ENCODE results near the gene DLGAP1.

DLGAP1 gene

GRCh38 chr18:3599861-3600260, 855.2 kb downstream of the DLGAP1 start:
- no peak for DNase-seq (ENCODE audit: low read depth in 1 of 2, low spot score in 1 of 2)
- no peak for TF ChIP-seq JUND (IDR thresholded peaks at IDR 0.05; ENCODE audit: low read depth)
- in situ Hi-C loops (cut with HindIII; ENCODE audit: low pct_unique_long_range_greater_than_20kb, low sequenced_read_pairs) = no loop called here

GRCh38 chr18:3599195-3599594, 855.9 kb downstream of the DLGAP1 start:
- in situ Hi-C loops (cut with HindIII; ENCODE audit: low pct_unique_long_range_greater_than_20kb, low sequenced_read_pairs) = no loop called here
- no peak for DNase-seq (ENCODE audit: low read depth in 1 of 2, low spot score in 1 of 2)
- TF ChIP-seq JUND (IDR thresholded peaks at IDR 0.05; ENCODE audit: low read depth) = no peak

GRCh38 chr18:3598581-3598980, 856.5 kb downstream of the DLGAP1 start:
- TF ChIP-seq JUND (IDR thresholded peaks at IDR 0.05; ENCODE audit: low read depth) = no peak
- DNase-seq (ENCODE audit: low read depth in 1 of 2, low spot score in 1 of 2) = no peak
- in situ Hi-C loops (cut with HindIII; ENCODE audit: low pct_unique_long_range_greater_than_20kb, low sequenced_read_pairs) = no loop called here

- TF ChIP-seq JUND (IDR thresholded peaks at IDR 0.05; ENCODE audit: low read depth) = no peak
- no peak for DNase-seq (ENCODE audit: low read depth in 1 of 2, low spot score in 1 of 2)
- in situ Hi-C loops (cut with HindIII; ENCODE audit: low pct_unique_long_range_greater_than_20kb, low sequenced_read_pairs) = no loop called here
Measured at GRCh38 chr18:3597409-3598357, 857.4 kb downstream of the DLGAP1 start.

- TF ChIP-seq JUND (IDR thresholded peaks at IDR 0.05; ENCODE audit: low read depth) = no peak
- in situ Hi-C loops (cut with HindIII; ENCODE audit: low pct_unique_long_range_greater_than_20kb, low sequenced_read_pairs) = no loop called here
Measured at GRCh38 chr18:3596637-3597384, 858.3 kb downstream of the DLGAP1 start.

GRCh38 chr18:3596324-3596636, 858.8 kb downstream of the DLGAP1 start:
- no peak for DNase-seq (ENCODE audit: low read depth in 1 of 2, low spot score in 1 of 2)
- in situ Hi-C loops (cut with HindIII; ENCODE audit: low pct_unique_long_range_greater_than_20kb, low sequenced_read_pairs) = no loop called here
- TF ChIP-seq JUND (IDR thresholded peaks at IDR 0.05; ENCODE audit: low read depth) = no peak

More at GRCh38 chr18:3596637-3597384, 858.3 kb downstream of the DLGAP1 start:
- DNase-seq (ENCODE audit: low read depth in 1 of 2, low spot score in 1 of 2) = no peak

- in situ Hi-C loops (cut with HindIII; ENCODE audit: low pct_unique_long_range_greater_than_20kb, low sequenced_read_pairs) = no loop called here
- TF ChIP-seq JUND (IDR thresholded peaks at IDR 0.05; ENCODE audit: low read depth) = no peak
- peak in 1 of 2 experiments; percentile 64 for DNase-seq (ENCODE audit: low read depth in 1 of 2, low spot score in 1 of 2)
Measured at GRCh38 chr18:3595369-3596273, 859.5 kb downstream of the DLGAP1 start.

GRCh38 chr18:3594760-3595368, 860.2 kb downstream of the DLGAP1 start:
- in situ Hi-C loops (cut with HindIII; ENCODE audit: low pct_unique_long_range_greater_than_20kb, low sequenced_read_pairs) = no loop called here
- TF ChIP-seq JUND (IDR thresholded peaks at IDR 0.05; ENCODE audit: low read depth) = no peak
- no peak for DNase-seq (ENCODE audit: low read depth in 1 of 2, low spot score in 1 of 2)

GRCh38 chr18:3593904-3594759, 861.0 kb downstream of the DLGAP1 start:
- TF ChIP-seq JUND (IDR thresholded peaks at IDR 0.05; ENCODE audit: low read depth) = no peak
- in situ Hi-C loops (cut with HindIII; ENCODE audit: low pct_unique_long_range_greater_than_20kb, low sequenced_read_pairs) = no loop called here
- peak in 1 of 2 experiments; percentile 88 for DNase-seq (ENCODE audit: low read depth in 1 of 2, low spot score in 1 of 2)

- no peak for TF ChIP-seq JUND (IDR thresholded peaks at IDR 0.05; ENCODE audit: low read depth)
- in situ Hi-C loops (cut with HindIII; ENCODE audit: low pct_unique_long_range_greater_than_20kb, low sequenced_read_pairs) = no loop called here
- DNase-seq (ENCODE audit: low read depth in 1 of 2, low spot score in 1 of 2) = peak in 1 of 2 experiments; percentile 72
Measured at GRCh38 chr18:3593381-3593903, 861.7 kb downstream of the DLGAP1 start.

GRCh38 chr18:3592864-3593263, 862.2 kb downstream of the DLGAP1 start:
- no peak for DNase-seq (ENCODE audit: low read depth in 1 of 2, low spot score in 1 of 2)
- in situ Hi-C loops (cut with HindIII; ENCODE audit: low pct_unique_long_range_greater_than_20kb, low sequenced_read_pairs) = no loop called here
- TF ChIP-seq JUND (IDR thresholded peaks at IDR 0.05; ENCODE audit: low read depth) = no peak

Measured in T47D (cell line).